NCI-H1436 treated with DMSO at 0.1 percent for 48 hours (cell line): Measurements from ENCODE around the gene C2orf72.
"Not testable (repeated sequence)": the region's sequence is repeated elsewhere in the genome, so short reads cannot be mapped to it uniquely, and the experiment has no call there.

Experiments used
- DNase-seq: peaks from one replicate; lab custom pipeline; 2025; lab: John Stamatoyannopoulos, UW

Gene C2orf72

DNA sequence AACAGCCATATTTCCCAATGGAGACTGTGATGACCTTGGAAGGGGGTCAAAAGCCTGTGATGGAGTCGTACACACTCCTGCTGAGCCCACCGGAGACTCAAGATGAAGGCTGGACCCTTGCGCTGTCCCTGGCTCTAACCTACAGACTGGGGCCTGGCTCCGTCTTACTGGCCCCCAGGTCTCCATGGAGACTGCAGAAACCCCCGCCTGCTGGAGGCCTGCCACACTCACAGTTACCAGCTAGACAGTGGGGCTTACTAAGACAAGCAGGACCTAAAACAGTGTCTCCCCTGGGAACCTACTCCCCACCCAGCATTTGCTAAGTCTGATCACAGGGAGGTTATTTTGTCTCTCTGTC lies 9.6 kb downstream of the C2orf72 start:
- DNase-seq = no peak

DNA sequence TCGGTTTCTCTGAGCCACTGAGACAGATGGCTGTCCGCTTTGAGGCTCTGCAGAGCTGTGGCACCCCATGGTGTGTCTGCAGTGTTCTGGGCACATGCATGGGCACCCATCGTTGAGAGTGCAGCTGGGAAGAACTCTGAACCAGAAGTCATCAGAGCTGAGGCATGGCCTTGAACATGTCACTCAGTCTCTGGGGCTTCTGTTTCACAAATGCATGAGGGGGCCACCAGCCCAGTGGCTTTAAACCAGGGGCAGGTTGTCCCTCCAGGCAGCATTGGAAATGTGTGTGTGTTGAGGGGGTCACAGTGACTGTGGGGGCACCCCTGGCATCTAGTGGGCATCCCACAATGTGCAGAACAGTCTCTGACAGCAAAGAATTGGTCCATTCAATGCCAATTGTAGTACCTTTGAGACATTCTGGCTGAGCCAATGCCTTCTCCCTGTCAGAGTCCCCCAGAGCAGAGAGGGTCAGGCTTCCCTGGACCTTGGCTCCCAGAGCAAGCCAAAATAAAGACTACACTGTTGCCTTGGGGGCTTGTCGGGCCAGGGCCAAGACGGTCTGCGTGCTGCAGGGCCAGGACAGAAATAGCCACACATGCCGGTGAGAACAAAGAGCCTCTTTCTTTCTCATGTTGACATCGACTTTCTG lies 10.1 kb downstream of the C2orf72 start:
- no peak for DNase-seq

DNA sequence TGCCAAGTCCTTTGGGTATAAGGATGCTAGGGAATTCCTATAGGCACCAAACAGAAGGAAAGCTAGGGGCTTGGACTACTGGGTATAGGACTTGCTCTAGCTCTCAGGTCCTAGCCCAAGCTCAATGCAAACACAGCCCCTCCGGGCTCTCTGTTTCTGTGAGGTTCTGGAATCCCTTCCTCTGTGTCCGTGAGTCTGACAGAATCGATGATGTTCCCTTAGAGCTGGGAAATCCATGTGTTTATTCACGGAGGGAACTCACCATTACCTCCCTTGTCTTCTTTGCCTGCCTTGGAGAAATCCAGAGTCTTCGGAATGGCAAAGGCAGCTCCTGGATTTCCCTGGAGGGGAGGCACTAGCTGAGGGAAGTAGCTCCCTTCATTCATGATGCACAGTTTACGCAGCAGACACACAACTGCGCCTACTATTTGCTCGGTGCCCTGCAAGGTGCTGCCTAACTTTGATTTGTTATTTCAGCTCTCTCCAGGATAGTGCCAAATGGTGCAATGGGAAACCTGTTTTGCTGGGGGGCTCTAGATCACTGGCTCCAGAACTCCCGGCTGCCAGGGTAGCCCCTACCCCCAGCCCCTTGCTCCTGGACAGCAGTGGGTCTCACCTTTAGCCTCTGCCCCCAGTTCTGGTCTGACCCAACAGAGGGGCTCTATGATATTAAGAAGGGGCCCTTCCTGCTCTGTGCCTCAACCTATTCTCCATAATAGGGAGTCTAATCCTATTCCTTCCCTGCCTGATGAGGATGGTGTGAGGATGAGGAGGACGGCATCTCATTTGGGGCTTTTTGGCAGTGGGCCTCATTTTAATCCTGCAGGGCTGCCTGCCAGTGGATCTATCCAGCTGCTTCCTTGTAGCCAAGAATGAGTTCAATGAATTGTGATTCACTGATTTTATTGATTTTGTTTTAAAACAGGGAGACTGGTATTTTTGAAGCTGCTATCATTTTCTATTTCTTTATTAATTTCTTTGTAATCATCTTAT lies 10.9 kb downstream of the C2orf72 start:
- no peak for DNase-seq

DNA sequence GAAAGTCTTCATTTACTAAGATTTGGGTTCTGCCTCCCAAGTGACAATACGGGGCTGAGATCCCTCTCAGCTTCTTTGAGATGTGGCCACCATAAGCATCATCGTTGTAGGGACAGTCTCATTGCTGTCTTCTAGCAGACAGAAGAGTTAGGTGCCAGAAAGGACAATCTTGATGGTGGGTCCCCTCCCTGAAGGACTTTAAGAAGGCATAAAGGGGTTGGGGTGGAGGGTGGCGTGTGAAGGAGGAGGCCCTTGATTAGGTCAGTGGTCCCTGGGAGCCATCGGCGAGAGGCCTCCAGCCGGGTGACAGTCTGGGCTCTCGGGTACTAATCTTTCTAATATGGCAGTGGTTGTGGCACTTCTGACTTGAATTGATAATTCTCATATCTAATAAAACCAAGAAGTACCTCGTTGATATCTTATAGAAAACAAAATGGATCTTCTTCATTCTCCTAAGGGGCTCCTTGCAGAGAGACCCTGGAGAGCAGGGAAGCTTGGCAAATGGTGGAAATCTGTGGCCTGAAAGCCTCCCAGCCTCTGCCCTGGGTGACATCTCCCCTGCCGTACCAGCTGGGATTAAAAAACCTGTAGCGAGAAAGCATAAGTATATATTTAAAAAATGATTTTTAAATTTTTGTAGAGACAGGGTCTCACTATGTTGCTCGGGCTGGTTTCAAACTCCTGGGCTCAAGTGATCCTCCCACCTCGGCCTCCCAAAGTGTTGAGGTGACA lies 12.1 kb downstream of the C2orf72 start:
- DNase-seq = no peak

DNA sequence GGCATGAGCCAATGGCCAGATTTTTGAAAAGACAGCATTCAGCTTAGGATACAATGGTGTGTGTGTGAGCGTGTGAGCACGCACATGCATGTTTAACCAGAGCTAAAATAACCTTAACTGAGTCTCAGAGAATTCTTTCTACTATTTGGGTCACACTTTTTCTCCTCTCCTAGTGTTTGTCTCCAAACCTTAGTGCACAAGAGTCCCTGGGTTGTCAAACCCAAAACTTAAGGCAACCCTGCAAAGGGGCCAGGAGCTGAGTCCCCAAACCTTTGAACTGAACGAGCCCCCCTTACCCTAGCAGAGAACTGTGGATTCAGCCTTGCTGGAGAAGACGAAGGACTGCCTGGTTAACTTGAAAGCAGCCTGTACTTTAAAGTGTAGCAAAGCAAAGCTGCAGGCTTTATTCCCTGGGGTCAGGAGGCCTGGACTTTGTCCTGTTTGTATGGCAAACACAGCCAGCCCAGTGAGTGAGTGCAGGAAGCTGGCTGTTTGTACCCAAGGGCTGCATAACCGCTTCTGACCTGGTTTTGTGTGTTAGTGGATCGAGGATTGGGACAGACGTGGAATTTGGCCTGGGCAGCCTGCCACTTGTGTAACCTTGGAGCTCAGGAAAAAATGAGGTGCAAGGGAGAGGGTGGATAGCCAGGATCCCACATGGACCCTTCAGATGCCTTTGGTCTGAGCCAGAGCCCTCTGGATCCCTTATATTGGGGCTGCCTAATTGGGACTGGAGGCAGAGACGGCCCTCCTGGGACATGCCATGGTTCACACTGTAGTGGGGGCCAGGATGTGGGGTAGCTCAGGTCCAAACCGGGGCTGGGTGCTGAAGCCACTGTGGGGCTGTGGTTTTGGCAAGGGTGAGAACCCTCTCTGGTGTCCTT lies 12.9 kb downstream of the C2orf72 start:
- DNase-seq = no peak

DNA sequence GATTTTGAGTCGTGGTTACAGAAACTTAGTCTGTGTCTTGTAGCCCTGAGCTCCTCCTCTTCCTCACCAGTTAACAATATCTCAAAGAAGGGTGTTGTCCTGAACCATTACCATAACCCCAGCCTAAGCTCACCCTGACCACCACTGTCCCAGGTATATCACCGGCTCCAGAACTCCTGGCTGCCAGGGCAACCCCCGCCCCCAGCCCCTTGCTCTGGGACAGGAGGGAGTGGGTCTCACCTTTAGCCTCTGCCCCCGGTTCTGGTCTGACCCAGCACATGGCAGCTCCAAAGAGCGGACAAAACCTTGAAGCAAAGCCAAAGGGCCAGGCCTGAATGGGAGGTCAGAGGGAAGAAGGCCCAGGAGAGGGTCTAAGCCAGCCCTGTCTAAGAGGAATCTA lies 13.8 kb downstream of the C2orf72 start:
- DNase-seq = no peak

DNA sequence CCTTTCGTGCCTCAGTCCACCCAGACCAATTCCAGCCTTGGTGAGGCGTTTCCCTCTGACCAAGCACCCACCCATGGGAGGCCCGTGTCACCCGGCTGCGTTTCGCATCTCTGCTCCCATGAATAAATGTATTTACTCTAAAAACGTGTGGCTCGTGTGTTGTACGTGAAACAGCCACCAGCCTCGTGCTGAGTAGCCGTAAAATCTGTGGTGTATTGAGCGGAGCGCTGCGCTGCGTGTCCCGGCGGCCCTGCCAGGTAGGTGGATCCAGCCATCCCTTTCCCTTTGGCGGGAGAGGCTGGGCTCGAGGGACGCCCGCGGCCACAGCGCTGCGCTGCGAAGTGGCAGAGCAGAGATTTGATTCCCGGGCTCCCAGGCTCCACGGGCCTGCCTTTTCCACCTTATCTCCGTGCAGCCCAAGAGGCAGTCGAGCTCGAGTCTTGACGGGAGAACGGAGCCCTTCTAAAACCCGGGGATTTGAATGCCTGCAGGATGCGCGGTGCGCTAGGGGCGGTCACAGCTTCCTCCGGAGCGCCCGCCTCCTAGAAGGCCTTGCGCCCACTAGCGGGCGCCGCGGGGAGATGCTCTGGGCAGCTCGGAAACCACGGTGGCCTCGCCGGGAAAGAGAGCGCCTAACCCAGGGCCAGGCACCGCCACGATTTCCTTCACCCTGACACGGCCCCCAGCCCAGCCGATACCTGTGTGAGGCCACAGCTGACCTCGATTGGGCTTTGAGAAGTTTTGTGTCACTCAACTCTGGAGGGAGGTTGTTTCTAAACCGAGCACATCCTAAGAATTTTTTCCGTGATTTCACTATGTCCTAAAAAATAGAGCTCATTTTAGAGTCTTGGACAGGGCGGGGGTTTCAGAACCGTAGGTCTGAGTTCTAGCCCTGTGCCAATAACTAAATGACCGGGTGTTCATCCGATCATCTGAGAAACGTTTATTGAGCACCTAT lies 15.4 kb downstream of the C2orf72 start:
- DNase-seq = peak; percentile 33

DNA sequence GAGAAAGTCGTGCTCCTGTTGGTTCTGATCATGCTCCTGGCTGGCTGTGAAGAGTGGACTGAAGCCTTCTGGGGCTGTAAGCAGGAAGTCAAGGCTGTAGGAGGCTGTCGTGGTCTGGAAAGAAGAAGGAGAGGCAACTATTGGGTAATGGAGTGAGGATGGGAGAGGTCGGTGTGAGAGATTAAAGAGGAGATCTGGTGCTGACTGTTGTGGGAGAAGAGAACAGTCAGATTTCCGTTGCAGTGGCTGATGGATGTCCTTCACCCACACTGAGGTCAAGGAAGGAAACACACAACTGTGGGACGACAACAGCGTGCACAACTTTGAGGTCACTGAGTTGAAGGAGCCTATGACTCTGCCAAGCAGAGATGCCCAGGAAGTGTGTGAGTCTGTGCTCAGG lies 16.5 kb downstream of the C2orf72 start:
- no peak for DNase-seq

DNA sequence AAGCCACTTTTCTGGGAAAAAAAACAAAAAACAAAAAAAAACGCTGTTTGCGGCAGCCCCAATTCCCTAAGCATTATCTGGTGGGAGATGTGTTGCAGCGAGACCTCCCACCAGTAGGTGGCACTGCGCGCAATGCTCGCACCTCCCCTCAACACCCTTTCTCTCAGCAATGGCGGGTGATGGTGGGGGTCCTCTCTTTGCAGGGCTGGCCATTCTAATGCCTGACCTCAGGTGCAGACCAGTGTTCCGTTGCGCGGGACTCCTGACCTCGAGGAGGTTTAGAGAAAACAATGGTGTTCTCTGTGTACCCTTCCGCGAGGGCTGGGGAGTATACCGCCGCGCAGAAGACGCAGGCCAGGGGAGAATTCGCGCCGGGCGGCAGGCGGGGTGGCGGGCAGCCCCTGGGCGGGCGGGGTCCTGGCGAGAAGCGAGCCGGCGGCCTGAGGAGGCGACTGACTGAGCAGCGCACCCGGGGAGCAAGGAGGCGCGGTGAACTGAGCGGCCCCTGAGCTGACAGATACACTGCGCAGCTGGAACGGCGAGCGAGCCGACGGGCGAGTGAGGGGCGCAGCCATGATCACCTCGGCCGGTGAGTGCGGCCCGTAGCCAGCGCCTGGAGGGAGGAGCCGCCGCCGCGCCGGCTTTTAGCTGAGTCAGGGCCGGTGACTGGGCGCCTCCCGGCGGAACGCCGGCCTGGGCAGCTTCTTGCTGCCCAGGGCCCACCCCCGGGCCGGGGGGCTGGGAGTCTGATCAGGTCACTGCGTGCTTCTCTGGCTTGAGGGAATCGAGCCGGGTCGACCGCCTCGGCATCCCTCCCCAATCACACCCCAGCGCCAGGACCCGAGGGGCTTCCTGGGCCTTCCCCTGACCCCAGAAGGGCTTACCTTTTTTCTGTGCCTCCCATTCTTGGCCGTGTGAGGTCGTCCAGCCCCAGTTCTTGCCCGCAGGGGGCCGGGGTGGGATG lies 19.4 kb downstream of the C2orf72 start, which contains the start of gene PSMD1:
PSMD1 (plus strand) TSS at position 415 of the 964 bp plus-strand sequence; CDS start at position 574, 159 bp downstream.
- DNase-seq = peak; percentile 24

DNA sequence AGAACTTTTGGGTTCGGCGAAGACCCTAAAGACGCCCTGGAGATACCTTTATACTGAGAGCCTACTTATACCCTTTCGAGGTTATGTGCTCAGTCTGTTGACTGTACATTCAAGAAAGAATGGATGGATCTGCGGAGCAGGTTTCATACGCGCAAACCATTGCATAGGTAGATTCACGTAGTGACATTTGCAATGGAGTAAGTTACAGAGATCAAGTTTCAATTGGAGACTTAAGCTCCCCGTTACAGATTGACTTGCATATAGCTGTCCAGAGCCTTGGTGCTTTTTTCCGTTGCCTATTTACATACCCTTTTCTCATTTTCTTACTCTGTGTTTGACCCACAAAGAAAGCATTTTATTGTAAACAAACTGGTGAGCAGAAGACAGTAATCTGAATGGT lies 20.3 kb downstream of the C2orf72 start:
- DNase-seq = no peak

DNA sequence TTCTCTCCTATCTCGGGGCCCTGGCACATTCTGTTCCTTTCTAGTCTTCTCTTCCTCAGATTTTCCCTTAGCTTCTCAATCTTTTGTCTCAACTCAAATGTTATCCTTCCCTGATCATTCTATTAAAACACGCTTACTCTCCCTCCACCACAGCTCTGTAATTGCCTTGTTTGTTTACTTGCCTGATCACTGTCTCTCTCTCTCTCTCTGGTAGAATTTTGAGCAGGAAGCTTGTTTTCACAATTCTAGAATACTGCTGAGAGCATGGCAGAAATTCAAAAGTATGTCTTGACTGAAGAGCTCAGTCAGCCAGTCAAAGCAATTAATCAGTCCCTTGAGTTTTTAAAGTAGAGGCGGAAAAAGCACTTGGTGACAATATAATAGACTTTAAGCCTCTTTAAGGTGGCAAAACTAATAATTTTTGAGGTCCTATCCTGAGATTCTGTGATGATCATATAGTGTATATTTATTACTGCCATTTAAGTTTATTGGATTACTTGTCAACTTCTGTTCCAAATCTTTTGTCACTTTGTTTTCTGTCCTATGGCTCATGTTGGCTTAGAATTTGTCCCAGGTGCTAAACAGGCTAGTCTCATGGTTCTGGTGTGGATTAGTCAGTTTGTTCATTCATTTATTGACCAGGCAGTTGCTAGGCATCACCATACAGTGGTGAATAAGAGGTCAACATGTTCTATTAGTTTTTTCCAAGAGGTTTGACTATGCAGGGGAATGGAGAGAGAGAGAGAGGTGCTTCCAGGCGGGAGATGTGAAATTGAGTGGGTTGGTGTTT lies 21.6 kb downstream of the C2orf72 start:
- DNase-seq = no peak

DNA sequence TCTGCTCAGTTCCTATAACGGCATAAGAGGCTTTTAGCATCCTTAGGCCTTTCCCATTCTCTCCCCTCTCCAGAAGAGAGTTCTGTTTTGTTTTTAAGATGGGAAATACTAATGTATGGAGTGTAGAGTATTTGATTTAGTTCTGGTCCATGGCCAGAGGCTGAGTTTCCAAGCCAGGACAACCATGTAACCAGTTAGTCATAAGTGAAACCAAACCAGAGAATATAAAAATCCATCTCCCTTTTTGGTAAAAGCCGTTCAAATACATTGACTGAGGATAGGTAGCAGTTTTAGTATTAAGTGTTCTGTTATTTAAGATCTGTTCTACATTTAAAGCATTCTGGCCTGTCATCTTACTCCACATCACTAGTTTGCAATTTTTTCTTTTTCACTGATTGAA lies 22.4 kb downstream of the C2orf72 start:
- no peak for DNase-seq

DNA sequence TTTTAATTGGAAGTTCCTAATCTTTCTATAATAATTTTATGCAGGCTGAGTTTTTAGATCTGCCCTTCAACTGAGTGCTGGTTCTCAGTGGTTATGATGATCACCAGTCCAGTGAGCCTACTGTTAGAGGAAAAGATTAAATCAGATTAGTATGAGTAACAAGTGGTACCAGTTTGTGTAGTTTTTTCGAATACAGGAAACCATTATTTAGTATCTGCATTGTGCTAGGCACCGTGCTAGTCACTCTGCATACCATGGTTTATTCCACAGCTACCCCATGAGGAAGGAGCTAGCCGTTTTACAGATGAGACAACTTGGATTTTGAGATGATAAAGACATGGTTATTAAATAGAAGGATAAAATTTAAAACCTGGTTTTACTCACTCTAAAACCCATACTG lies 25.5 kb downstream of the C2orf72 start:
- DNase-seq = no peak

DNA sequence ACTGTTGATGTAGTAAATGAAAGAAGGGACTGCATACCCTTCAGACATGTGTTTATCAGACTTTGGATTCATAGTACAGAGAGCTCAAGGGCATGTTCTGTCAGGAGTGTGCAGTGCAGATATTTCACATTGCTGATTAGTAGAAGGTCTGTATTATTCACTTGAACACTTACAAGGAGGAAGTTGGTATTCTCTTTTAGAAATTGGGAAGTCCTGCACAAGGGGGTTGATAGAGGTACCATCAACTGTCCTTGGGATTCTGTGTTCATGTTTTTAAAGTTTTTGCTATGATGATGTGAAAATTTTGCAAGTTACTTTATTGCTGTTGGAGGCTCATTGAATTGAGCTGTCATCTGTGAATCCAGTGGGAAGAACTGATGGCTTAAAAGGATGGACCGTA lies 26.0 kb downstream of the C2orf72 start:
- DNase-seq = no peak

DNA sequence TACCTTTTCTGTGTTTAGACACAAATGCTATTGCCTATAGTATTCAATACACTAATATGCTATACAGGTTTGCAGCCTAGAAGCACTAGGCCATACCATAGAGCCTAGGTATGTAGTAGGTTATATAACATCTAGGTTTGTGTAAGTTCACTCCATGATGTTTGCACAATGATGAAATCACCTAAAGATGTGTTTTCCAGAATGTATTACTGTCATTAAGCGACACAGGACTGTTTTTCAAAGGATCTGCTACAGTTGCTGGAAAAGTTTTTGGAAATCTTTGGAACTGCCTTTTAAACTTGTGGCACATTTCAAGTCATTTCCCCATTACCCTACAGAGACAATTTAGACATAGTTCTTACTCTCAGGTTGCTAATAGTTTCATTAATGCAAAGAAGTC lies 28.6 kb downstream of the C2orf72 start:
- DNase-seq = no peak

DNA sequence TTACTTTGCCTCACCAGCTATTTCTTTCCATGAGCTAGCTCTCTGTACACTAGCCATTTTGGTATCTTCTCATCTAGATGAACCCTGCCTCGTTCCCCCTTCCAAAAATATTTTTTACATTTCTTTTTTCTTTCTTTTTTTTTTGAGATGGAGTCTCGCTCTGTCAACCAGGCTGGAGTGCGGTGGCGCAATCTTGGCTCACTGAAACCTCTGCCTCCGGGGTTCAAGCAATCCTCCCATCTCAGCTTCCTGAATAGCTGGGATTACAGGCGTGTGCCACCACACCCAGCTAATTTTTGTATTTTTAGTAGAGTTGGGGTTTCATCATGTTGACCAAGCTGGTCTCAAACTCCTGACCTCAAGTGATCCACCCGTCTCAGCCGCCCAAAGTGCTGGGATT lies 30.2 kb downstream of the C2orf72 start:
- DNase-seq = not testable (repeated sequence)

DNA sequence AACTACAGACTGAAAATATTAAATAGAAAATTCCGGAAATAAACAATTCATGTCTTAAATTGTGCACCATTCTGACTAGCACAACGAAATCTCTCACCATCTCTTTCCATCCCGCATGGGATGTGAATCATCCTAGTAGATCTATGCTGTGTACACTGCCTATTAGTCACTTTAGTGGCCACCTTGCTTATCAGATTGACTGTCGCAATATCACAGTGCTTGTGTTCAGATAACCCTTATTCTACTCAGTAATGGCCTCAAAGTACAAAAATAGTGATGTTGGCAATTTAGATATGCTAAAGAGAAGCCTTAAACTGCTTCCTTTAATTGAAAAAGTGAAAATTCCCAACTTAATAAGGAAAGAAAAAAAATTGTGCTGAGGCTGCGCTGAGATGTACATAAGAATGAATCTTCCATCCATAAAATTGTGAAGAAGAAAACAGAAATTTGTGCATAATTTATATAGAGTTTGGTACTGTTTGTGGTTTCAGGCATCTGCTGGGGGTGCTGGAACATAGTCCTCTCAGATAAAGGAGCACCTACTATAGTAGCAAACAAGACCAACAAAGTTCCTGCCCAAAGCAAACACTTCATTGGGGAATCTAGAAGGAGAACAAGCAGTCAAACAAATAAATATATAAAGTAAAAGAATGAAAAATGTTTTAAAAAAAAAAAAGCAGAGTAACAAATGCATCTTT lies 31.4 kb downstream of the C2orf72 start:
- DNase-seq = no peak
